ENCODE results near the gene EMC10.

Gene EMC10

GRCh38 chr19:50496189-50497021, 20.1 kb downstream of the EMC10 start:
- no peak for DNase-seq (ENCODE audit: low read depth, low spot score)

- no peak for DNase-seq (ENCODE audit: low read depth, low spot score)
Observed at GRCh38 chr19:50497022-50497405, 20.7 kb downstream of the EMC10 start.

- DNase-seq (ENCODE audit: low read depth, low spot score), result no peak
Observed at GRCh38 chr19:50498219-50499056, 22.1 kb downstream of the EMC10 start.

- DNase-seq (ENCODE audit: low read depth, low spot score), result no peak
Observed at GRCh38 chr19:50500060-50500752, 23.9 kb downstream of the EMC10 start.

GRCh38 chr19:50500753-50501151, 24.4 kb downstream of the EMC10 start:
- no peak for DNase-seq (ENCODE audit: low read depth, low spot score)

- no peak for DNase-seq (ENCODE audit: low read depth, low spot score)
Observed at GRCh38 chr19:50501186-50501567, 24.9 kb downstream of the EMC10 start.

GRCh38 chr19:50501568-50502475, 25.5 kb downstream of the EMC10 start:
- DNase-seq (ENCODE audit: low read depth, low spot score), result no peak

- DNase-seq (ENCODE audit: low read depth, low spot score), result no peak
Observed at GRCh38 chr19:50505856-50506611, 29.7 kb downstream of the EMC10 start.

- no peak for DNase-seq (ENCODE audit: low read depth, low spot score)
Observed at GRCh38 chr19:50506700-50507099, 30.4 kb downstream of the EMC10 start.

- no peak for DNase-seq (ENCODE audit: low read depth, low spot score)
Observed at GRCh38 chr19:50507376-50507775, 31.1 kb downstream of the EMC10 start.

GRCh38 chr19:50508843-50509190, 32.5 kb downstream of the EMC10 start:
- DNase-seq (ENCODE audit: low read depth, low spot score), result no peak

- DNase-seq (ENCODE audit: low read depth, low spot score), result no peak
Observed at GRCh38 chr19:50509366-50509765, 33.1 kb downstream of the EMC10 start.

GRCh38 chr19:50510121-50510670, 33.9 kb downstream of the EMC10 start:
- no peak for DNase-seq (ENCODE audit: low read depth, low spot score)

- DNase-seq (ENCODE audit: low read depth, low spot score), result no peak
Observed at GRCh38 chr19:50510700-50511068, 34.4 kb downstream of the EMC10 start.

- DNase-seq (ENCODE audit: low read depth, low spot score), result peak; percentile 97
Observed at GRCh38 chr19:50511069-50511822, 34.9 kb downstream of the EMC10 start, which contains the start of gene JOSD2. Gene JOSD2, minus strand, starts transcription at chr19:50511191. Its CDS starts 760 bp downstream, at chr19:50510431.

GRCh38 chr19:50512112-50512998, 36.0 kb downstream of the EMC10 start:
- no peak for DNase-seq (ENCODE audit: low read depth, low spot score)

GRCh38 chr19:50512999-50513745, 36.9 kb downstream of the EMC10 start:
- DNase-seq (ENCODE audit: low read depth, low spot score), result no peak

Data from smooth muscle cell of the brain vasculature (primary cell).